HepG2 (cell line): ENCODE measurements around the gene TMPRSS7.

Experiments
- AKAP8 ChIP-seq: sonication (generic); formaldehyde crosslinking; IDR thresholded peaks from 2 replicates; pipeline ENCODE4 v1.5.1; 2020; ENCODE audit warnings: mild to moderate bottlenecking, missing genetic modification reagents
- CTCF ChIP-seq: sonication (generic); formaldehyde crosslinking; IDR thresholded peaks from 2 replicates; pipeline ENCODE4 v1.5.0; 2020; ENCODE audit warnings: mild to moderate bottlenecking, missing genetic modification reagents, moderate library complexity
- NFYB ChIP-seq: sonication (generic); formaldehyde crosslinking; IDR thresholded peaks from 2 replicates; pipeline ENCODE4 v1.4.0; 2020; ENCODE audit warnings: missing genetic modification reagents
- SMARCC2 ChIP-seq: fragments of 450-650 bp; IDR thresholded peaks from 2 replicates; pipeline ENCODE4 v1.6.1; 2017; ENCODE audit warnings: antibody characterized with exemption, mild to moderate bottlenecking
- THRA ChIP-seq: sonication (generic); formaldehyde crosslinking; IDR thresholded peaks from 2 replicates; pipeline ENCODE4 v1.4.0; 2020; ENCODE audit warnings: missing genetic modification reagents, borderline replicate concordance
- ZFP36 ChIP-seq: fragments of 150-350 bp; IDR thresholded peaks from 2 replicates; pipeline ENCODE4 v1.6.1; 2018; ENCODE audit warnings: borderline replicate concordance, low read length, low read depth; ENCODE audit not compliant: partially characterized antibody
- ZNF546 ChIP-seq: sonication (generic); formaldehyde crosslinking; conservative IDR thresholded peaks from 2 replicates; pipeline ENCODE4 v1.8.1; 2023; ENCODE audit warnings: mild to moderate bottlenecking, missing genetic modification reagents
- TF ChIP-seq, protein P1 (sequence below), 2 experiments: IDR thresholded peaks; 2 replicates each; pipeline ENCODE4 v1.6.1; 2011 to 2012; ENCODE audit warnings: low read length in 2 of 2, borderline replicate concordance in 1 of 2, low read depth in 1 of 2, mild to moderate bottlenecking in 1 of 2, moderate library complexity in 1 of 2

DNA sequence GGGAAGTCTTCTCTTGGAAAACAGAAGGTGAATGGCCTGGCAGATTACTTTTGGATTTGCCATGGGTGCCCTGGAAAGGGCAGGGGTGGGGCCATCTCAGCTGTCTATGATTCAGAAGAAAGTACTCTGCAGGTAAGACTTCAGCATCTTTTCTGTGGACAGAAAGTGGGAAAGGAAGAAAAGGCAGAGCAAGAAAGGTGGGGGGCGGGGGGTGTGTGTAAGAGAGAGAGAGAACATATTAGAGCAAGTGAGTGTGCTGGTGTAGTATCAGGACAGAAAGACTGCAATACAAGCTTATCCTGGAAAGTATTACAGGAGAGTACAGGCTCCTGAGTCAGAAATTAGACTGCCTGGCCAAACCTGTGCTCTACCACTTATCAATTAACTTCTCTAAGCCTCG, 30.3 kb upstream of the TMPRSS7 start:
- no peak for TF ChIP-seq ZFP36
- no peak for TF ChIP-seq CTCF (CRISPR knock-in tag)
- no peak for TF ChIP-seq ZNF546 (CRISPR knock-in tag)
- TF ChIP-seq AKAP8: no peak
- no peak for TF ChIP-seq SMARCC2
- TF ChIP-seq THRA (CRISPR knock-in tag): no peak
- TF ChIP-seq, protein P1, sequence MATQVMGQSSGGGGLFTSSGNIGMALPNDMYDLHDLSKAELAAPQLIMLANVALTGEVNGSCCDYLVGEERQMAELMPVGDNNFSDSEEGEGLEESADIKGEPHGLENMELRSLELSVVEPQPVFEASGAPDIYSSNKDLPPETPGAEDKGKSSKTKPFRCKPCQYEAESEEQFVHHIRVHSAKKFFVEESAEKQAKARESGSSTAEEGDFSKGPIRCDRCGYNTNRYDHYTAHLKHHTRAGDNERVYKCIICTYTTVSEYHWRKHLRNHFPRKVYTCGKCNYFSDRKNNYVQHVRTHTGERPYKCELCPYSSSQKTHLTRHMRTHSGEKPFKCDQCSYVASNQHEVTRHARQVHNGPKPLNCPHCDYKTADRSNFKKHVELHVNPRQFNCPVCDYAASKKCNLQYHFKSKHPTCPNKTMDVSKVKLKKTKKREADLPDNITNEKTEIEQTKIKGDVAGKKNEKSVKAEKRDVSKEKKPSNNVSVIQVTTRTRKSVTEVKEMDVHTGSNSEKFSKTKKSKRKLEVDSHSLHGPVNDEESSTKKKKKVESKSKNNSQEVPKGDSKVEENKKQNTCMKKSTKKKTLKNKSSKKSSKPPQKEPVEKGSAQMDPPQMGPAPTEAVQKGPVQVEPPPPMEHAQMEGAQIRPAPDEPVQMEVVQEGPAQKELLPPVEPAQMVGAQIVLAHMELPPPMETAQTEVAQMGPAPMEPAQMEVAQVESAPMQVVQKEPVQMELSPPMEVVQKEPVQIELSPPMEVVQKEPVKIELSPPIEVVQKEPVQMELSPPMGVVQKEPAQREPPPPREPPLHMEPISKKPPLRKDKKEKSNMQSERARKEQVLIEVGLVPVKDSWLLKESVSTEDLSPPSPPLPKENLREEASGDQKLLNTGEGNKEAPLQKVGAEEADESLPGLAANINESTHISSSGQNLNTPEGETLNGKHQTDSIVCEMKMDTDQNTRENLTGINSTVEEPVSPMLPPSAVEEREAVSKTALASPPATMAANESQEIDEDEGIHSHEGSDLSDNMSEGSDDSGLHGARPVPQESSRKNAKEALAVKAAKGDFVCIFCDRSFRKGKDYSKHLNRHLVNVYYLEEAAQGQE (IDR thresholded peaks at IDR 0.05; ENCODE audit: borderline replicate concordance in 1 of 2, low read depth in 1 of 2, low read length in 2 of 2): no peak
- no peak for TF ChIP-seq NFYB (CRISPR knock-in tag)
